Measurements from ENCODE around the gene PPP2R2C.

Gene PPP2R2C

DNA sequence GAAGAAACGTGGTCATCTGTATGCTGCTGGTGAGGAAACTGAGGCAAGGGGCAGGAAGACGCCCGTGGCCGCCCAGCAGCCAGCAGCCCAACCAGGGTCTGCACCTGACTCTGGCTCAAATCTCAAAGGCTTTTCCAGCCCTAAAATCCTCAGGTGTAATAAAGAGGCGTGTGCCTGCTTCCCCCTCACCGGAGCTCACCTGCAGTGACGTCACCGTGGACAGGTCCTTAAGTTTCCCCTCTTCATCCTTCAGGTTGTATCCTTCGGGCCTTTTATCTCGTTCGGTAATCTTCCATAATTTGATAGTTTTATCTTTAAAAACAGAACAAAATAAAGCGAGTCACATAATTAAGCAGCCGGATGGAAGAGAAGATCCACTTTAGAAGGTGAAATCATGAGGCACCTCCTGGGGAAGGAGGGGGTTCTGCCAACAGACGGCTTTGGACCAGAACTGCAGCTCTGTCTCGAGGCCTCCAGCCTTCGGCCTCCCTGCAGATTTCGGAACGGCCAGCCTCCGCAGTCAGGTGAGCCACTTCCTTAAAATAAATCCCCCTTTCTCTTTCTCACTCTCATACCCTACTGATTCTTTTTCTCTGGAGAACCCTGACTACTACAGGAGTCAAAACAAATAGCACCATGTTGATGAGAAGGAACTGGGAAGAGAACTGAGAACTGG, 96.7 kb downstream of the PPP2R2C start:
- no peak for DNase-seq

DNA sequence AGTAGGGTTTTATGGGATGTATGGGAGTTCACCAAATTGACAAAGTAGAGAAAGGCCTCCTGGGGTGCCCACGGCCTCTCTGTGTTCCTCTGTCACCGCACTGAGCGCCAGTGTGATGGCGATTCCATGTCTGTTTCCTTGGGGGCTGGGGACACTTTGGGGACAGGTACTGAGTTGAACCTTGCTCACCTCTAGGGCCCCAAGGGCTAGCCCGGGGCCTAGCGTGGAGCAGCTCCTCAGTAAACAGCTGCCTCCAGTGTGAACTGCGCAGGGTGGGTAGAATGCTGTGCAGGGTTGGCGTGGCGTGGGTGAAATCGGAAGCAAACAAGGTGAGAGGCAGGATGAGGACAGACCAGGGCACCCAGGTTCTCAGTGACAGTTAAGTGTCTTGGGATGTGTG, 97.8 kb downstream of the PPP2R2C start:
- DNase-seq, result no peak

DNA sequence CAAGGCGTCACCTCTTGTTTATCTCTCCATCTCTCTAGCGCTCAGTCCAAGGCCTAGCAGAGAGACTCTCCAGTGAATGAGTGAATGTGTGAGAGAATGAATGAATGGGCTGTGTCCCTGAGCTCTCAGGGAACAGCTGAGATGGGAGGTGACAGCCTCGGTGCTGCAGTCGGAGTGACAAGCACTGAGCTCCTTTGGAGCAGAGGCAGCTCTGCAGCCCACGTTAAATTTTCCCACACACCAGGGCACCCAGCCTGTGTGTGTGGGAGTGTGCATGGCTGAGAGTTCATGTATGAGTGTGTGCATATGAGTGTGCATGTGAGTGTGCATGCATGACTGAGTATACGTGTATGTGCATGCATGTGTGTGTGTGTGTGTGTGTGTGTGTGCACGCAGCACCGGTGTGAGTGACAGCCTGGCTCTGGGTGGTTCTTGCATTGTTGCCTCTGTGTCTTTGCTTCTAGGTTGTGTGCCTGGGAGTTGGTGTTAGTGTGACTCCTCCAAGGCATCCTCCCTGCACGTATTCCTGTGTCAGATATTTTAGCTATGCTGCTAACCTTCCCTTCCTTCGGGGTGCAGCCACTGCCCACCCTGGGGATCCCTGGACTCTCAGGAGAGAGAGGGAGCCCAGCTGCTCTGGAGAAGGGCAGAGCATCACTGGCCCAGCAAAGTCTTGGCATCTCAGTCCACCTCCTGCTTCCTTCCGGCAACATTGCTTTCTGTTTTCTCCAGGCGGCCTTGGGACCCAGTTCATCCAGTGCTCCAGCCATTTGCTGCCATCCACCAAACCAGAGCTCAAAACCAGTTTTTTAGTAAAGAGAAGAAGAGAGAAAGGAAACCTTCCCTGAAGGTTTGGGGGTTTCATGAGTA, 98.6 kb downstream of the PPP2R2C start:
- no peak for DNase-seq

DNA sequence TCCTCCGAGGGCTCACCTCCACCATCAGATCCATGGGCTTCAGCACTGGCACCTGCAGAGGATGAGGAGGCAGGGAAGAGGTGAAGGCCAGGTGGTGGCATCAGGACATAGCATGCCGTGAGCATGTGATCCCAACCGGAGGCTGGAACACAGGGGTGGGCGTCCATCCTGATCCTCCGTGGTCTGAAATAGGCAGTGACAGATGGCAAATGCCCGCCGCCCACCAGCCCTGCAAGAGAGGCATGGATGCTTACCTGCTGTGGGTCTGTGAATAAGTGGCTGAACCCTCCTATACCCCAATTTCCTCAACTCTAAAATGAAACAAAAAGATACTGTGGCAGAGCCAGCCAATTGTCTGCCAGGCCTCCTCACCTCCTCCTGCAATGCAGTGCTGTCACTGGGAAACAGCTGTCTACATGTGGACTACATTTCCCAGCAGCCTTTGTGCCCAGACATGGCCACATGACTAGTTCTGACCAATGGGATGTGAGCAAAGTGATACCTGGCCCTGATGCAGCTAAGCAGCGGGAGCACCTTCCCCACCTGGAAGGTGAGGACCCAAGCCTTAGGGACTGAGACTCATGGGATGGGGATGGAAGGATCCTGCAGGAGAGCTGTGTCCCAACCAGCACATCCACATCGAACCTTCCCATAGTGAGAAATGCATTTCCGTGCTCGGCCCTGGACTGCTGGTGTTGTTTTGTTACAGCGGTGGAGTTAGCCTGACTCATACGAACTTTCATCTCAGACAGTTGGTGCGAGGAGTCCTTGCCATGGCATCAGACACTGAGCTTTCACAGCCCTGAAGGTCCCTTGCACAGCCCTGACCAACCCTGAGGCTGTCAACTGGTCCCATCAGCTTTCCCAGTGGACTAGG, 99.5 kb downstream of the PPP2R2C start:
- no peak for DNase-seq

DNA sequence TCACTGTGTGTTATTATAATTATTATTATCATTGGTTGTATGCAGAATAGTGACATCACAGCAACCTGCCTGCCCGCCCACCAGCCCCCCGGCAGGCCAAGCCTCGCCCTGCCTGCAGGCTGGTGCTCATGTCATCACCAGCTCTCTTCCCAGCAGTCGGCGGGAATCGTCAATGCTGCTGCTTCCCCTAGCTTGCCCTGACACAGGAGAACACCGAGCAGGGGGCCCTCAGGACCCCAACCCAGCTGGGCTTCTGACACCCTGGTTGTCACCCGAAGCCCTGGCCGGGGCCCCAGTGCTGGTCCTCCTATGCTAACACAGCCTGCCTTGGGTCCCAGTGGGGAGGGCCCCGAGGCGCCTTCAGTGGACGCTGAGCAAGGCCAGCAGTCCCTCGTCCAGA, 100.6 kb downstream of the PPP2R2C start:
- no peak for DNase-seq

DNA sequence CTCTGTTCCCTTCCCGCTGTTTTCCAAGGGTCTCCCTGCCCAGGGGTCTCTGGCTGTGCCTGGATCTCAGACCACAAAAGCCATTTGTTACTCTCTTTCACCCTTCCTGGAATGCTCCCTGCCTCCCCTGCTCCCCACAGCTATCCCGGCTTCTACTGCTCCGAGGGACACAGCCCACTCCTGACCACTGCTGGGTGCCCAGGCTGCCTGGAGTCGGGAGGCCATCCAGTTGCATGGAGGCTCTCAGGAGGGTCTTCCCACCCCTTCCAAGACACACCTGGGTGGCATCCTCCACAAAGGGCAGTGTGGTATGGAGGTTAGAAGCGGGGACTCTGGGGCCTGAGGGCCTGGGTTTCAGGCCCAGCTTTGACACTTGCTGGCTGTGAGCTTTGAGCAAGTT, 101.1 kb downstream of the PPP2R2C start:
- DNase-seq, result no peak

DNA sequence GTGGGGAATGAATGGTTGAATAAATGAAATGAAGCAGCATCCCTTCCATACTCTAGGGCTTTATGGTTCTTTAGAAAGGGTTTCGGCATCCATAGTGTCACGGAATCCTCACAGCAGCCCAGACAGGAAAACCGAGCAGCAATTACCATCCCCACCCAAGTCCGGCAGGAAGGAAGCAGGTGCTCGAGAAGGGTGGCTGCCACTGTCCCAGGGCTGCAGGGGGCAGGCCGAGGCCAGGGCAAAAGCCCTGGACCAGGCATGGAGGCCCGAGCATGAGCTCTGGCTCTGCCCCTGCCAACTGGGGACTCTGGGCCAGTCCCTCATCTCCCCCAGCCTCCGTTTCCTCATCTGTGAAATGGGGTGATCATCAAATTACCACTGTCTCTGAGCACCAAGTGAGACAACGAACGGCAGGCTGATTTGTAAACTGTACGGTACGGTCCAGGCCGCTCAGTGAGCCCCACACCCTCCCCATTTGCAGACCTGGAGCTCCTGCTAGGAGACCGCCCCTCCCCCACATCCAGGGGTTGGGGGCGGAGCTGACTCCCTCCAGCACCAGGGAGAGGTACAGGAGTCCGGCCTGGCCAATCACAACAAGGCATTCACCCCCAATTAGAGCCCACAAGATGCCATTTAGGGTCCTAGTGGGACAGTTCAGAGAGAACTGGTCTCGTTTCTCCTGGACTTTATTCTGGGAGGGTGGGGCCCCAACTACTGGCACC, 102.3 kb downstream of the PPP2R2C start:
- no peak for DNase-seq

DNA sequence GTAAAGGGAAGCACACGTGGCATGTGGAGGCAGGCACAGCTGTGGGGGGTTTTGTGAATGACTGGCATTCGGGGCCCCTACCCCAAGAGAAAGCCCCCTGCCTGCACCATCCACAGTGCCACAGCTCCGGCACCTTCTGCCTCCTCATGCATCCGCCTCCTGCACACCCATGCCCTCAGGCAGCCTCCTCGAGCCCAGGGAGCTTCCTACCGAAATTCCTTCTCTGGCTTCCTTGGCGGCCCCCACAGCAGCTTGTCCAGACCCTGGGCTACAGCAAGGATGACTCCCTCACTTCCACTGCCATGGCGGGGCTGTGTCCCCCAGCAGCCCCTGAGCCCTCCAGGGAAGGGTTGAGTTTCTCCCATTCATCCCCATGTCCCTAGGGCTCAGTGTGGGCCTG, 102.9 kb downstream of the PPP2R2C start:
- DNase-seq, result no peak

DNA sequence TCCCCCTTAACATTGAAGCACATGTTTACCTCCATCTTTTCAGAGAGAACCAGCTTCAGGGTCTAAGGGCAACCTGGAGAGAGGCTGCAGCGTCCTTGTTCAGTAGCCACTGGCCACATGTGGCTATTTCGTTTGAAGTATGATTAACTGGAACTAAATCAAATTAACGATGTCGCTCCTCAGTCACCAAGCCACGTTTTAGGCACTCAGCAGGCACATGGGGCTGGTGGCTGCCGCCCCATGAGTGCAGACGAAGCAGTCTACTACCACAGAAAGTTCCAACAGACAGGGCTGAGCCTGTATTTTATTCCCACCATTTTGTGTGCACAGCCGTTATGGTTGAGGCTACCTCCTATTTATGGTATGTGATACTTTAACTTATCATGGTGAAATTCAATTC, 103.4 kb downstream of the PPP2R2C start:
- DNase-seq, result no peak

DNA sequence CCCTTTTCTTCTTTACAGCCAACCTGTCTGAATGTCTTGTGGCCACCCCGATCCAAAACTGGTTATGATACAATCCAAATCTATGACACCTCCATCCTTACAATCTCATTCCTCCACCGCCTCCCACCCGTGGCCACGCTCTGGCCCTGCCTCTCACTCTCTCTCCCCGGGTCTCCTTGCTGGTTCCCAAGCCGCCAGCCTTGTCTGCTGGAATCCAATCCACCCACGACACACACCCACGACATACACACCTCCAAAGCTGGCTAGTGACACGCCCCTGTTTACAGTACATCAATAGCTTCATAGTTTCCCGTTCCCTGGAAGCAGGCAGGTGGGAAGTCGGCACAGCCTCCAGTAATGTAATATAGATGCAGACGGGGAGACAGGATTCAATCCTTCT, 103.8 kb downstream of the PPP2R2C start:
- DNase-seq, result no peak

DNA sequence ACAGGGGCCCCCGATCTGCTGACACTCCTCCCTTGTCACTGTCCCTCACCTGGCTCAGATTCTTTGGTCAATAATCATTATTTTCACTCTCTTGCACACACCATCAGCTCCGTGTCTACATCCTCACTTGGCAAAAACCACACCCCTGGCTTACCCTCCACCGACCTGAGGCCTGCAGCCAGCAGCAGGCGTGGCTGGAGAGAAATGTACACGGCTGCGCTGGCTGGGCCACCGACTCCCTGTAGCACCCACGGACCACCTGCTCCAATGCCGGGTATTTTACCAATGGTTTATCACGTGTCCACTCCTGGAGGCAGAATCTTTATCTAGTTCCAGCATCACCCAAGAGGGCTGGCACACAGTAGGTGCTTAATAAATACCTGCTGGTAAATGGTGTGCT, 104.3 kb downstream of the PPP2R2C start:
- DNase-seq, result no peak

DNA sequence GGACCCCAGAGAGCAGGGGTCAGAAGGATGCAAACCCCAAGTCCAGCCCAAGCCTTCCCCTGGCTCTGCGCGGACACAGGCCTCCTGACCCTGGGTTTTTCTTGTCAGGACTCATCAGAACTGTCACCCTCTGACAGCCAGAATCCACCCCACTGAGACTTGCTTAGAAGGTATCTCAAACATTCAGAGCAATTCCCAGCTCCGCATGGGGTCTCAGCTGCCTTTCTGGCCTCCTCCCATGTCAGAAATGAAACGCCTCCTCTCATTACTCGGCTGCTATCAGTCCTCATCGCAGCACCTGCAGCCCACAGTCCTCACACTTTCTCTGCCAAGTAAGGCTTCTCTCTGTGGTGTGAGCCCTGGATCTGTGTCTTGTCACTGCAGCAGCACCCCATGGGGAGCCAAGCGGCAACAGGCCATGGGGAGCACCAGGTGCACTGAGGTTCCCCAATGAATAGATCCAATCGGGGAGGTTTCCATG, 105.0 kb downstream of the PPP2R2C start:
- no peak for DNase-seq

DNA sequence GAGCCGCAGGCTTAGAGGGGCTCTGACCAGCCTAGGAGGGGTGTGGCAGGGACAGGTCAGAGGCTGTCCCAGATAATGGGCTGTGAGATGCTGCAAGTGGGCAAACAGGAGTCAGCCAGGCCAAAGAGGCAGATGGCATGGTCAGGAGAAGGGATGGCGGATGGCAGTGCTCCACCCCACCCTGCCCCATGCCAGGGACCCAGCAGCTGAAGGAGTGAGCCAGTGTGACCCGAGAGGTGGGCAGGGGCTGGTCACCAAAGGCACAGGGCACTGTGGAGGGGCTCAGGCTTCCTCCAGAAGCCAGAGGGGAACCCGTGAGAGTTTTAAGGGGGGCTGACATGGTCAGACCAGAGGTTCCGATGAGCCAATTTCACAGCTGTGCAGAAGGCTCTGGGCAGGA, 105.8 kb downstream of the PPP2R2C start:
- no peak for DNase-seq

DNA sequence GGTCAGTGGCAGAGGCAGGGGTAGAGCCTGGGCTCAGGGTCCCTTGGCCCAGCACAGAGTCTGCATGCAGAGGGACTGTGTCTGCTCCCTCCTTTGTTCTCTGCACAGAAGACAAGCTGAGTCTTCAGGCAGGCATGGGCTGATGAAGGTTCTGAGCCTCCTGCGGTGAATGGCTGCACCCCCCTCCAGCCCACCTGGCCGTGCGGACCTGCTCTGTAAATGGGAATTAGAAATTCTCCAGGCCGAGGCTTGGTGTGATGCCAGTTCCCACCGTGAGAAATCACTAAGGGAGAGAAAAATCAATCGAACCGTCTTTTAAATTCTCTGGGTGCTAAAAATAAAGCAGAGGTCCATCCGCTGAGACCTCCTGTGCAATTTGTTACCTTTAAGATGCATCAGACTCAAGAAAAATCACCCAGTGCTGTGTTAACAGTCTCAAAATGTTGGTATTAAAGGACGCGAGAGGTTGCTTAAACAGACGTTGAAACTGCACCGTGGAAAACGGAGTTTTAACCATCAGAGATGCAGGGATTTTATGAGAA, 106.8 kb downstream of the PPP2R2C start:
- DNase-seq, result no peak

DNA sequence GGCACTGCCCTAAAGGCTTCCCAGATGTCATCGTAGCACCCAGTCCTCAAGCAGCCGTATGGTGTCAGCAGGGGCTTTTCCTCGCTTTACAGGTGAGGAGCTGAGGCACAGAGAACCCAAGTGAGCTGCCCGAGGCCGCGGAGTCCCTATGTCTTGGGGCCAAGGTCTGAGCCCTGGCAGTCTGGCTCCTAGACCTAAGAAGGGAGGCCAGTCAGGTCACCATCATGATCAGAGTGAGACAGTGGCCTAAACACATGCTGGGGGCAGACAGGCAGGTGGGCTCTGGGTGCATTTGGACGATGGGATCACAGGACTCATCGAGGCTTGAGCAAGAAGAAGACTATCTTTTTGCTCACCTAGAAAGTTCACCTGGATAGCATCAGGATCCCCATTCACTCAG, 107.8 kb downstream of the PPP2R2C start:
- DNase-seq, result no peak

DNA sequence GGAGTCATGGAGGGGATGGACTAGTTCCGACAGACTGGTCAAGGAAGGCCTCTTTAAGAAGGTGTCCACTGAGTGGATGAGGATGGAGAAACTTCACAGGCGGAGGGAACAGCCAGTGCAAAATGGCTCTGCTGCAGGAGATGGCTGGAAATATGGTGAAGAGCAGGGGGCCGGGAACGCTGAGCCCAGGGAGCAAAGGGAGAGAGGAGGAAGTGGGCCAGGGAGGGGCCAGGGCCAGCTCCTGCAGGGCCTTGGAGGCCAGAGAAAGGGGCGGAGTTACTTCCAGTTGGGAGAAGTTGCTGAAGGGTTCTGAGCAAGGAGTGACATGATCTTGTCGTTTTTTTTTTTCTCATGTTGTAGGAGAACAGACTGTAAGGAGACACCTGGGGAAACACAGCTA, 108.3 kb downstream of the PPP2R2C start:
- DNase-seq, result no peak

DNA sequence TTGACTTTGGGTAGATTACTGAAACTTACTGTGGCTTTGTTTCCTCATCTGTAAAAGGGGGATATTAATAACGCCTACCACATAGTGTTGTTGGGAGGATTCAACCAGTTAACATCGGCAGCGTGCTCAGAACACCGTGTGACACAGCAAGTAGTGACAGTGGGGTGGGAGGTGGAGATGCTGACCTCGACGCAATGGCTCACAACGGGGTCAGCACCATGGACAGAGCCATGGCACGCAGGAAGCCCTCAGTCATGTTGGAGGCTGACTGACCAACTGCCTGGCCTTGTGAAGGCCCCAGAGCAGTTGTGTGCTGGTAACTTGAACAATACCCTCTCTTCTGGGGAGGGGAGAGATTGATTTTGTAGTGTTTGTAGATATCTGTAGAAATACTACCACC, 109.5 kb downstream of the PPP2R2C start:
- no peak for DNase-seq

DNA sequence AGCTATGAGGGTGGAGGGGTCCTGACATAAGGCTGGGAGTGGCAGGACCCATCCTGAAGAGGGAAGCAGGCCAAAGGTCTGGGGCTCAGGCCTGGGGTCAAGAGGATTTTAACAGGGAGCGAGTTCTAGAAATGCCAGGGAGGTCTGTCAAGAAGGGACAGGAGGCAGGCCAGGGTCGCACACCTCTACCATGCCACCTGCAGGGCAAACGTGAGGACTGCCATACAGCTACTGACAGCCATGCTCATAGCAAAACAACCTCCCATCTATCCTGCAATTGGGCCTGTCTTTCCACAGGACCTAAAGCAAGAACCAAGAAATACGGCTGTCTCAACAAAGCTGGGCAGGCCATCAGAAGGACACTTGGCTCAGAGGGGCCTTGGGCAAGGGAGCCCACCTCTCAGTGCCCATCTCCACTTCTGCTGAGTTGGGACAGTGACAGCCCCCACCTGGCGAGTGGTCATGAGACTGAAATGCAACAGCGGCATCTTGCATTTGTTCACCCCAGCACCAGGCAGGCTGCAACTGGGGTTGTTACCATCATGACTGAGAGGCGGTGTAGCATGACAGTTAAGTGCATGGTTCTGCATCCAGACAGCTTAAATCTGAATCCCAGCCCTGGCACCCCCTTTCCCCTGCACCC, 110.0 kb downstream of the PPP2R2C start:
- no peak for DNase-seq

DNA sequence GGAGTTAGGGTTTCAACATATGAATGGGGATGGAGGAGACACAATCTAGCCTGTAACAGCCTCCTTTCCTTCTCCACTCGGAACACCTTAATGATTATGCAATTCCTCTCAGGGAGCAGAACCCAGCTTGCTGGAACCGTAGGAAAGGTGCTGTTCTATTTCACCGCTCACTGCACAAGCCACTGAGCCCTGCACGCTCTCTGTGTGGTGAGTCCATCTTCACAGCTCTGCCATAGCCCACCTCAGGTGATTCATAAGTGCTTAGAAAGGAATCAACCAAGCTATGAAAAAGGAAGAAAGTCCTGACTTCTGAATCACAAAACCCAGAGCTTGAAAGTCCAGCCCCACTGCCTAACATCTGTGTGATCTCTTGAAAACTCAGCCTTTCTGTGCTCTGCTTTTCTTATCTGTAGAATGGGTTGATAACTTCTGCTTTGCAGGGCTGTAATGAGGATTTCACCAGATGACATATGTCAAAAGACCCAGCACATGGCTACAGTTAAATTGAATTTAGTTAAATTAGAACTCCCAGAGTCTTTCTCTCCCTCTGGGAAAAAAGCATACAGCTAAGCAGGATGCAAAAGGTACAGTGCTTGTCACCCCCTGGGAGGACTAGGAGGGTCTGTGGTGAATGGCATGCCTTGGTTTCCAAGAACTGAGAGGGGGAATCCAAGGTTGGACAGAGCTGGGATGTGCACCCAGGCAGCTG, 111.2 kb downstream of the PPP2R2C start:
- DNase-seq, result no peak

DNA sequence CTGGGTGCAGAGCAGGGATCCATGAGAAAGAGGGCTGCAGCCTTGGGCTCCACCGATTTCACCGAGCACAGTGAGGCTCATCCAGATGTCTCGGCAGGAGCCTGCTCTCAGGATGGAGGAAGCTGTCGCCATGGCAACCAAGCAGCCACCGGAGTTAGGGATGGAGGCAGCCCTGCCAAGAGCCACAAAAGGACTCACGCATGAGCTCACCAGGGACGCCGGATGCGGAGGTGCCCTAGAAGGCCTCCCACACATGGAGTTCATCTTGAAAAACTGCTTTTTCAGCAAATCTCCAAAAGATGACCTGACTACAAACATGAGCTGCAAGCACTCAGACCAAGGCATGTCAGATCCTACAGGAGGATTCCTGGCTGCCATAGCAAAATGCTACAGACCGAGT, 112.0 kb downstream of the PPP2R2C start:
- no peak for DNase-seq

All from NCI-H1694 (cell line).